Gastrocnemius medialis (tissue), 4 donors: ENCODE measurements around the gene RBFOX2. TPM values are rescaled to one million over a fixed set of nuclear protein-coding genes. Genes with fewer than 3 reads are reported as not detected.
A peak's percentile ranks its signal among the peaks of the same experiment; 100 is the strongest.

Experiments used
- ATAC-seq, 2 donors: fragments of 150-250 bp; one replicate each; pipeline ENCODE4 v1.9.1; 2016
- DNase-seq, 2 donors: peaks; one replicate each; pipeline ENCODE4 v3.0.0-alpha.2; 2019
- H3K27ac ChIP-seq, 4 donors: fragments of 200-600 bp; sonication (generic); 1 replicate in 1 of 4; 2 replicates in 3 of 4; pipeline ENCODE4 v1.5.1; 2016 to 2018; ENCODE audit warnings: mild to moderate bottlenecking in 2 of 4, moderate library complexity in 1 of 4
- H3K27me3 ChIP-seq, 3 donors: fragments of 200-600 bp; sonication (generic) in 2 of 3; 1 replicate in 1 of 3; 2 replicates in 2 of 3; pipeline versions ENCODE4 v1.5.1 to v1.6.0; 2016 to 2019; ENCODE audit warnings: mild to moderate bottlenecking in 1 of 3, moderate library complexity in 1 of 3
- H3K36me3 ChIP-seq, 2 donors: fragments of 200-600 bp; sonication (generic) in 1 of 2; one replicate each; pipeline ENCODE4 v1.5.1; 2017 to 2018
- H3K4me1 ChIP-seq, 2 donors: fragments of 200-600 bp; sonication (generic) in 1 of 2; one replicate each; pipeline ENCODE4 v1.5.1; 2016 to 2017; ENCODE audit warnings: mild to moderate bottlenecking in 2 of 2
- H3K4me3 ChIP-seq, 4 donors: fragments of 200-600 bp; sonication (generic) in 3 of 4; 1 replicate in 1 of 4; 2 replicates in 3 of 4; pipeline ENCODE4 v1.5.1; 2016 to 2019; ENCODE audit warnings: mild to moderate bottlenecking in 2 of 4
- H3K9me3 ChIP-seq, 3 donors: fragments of 200-600 bp; sonication (generic) in 2 of 3; 1 replicate in 1 of 3; 2 replicates in 2 of 3; pipeline ENCODE4 v1.5.1; 2016 to 2019
- POLR2A ChIP-seq, 2 donors: fragments of 450-650 bp; IDR thresholded peaks; one replicate each; pipeline ENCODE4 v1.6.1; 2017; ENCODE audit warnings: antibody characterized with exemption in 2 of 2, mild to moderate bottlenecking in 2 of 2, moderate library complexity in 2 of 2
- in situ Hi-C, 4 donors: fragments of 200-750 bp; cut with MboI; loops; one replicate each; pipeline versions ENCODE4 v1.15.0 to v1.8.0; 2017; ENCODE audit warnings: low sequenced_read_pairs in 4 of 4
- intact Hi-C: fragments of 100-400 bp; cut with DNase I; formaldehyde crosslinking; loops from one replicate; pipeline ENCODE4 v1.15.1; 2023; ENCODE audit warnings: low total_unique reads
- total RNA-seq, 4 donors: library from RNA; depleted of rRNA; stranded (reverse); fragments of >200 nt; gene quantifications; one replicate each; pipeline versions ENCODE4 v1.1.0 to v1.2.3, GENCODE V29; 2016
- TF ChIP-seq, protein P1 (sequence below), 5 experiments: fragments of 450-650 bp in 3 of 5; fragments of 200-600 bp in 2 of 5; sonication (generic) in 2 of 5; IDR thresholded peaks in 4 of 5; conservative IDR thresholded peaks in 1 of 5; 1 replicate in 4 of 5; 2 replicates in 1 of 5; pipeline ENCODE4 v1.5.1; 2016 to 2019; ENCODE audit warnings: antibody characterized with exemption in 5 of 5, mild to moderate bottlenecking in 3 of 5, moderate library complexity in 3 of 5

The RBFOX2 gene
- total RNA-seq, 4 donors from 2014 or later, result 26.0 to 32.1 (median 28.6) TPM

DNA sequence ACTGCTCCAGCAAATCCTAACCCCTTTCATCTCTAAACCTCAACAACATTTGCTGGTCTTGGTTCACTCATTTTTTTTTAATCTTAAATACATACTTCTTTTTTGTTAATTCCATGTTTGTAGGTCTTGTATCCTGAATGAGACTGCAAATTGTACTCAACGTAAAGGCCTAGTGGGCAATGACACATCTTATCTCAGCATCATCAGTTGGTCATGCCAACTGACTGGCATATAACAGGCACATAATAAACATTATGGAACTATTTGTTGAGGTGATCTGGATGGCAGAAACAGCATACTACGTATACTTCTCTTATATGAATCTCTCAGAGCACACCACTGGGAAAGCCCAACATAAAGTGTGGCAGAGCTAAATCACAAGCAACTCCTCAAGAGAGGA, 116.7 kb downstream of the RBFOX2 start:
- DNase-seq (no peak), ATAC-seq (no peak)
- H3K4me1 ChIP-seq, result peaks cover 61 to 68% of the 10 kb centered on the region in 2 donors
- intact Hi-C loops, result no loop called here
- TF ChIP-seq POLR2A (IDR thresholded peaks at IDR 0.05), result no peak
- TF ChIP-seq, protein P1, sequence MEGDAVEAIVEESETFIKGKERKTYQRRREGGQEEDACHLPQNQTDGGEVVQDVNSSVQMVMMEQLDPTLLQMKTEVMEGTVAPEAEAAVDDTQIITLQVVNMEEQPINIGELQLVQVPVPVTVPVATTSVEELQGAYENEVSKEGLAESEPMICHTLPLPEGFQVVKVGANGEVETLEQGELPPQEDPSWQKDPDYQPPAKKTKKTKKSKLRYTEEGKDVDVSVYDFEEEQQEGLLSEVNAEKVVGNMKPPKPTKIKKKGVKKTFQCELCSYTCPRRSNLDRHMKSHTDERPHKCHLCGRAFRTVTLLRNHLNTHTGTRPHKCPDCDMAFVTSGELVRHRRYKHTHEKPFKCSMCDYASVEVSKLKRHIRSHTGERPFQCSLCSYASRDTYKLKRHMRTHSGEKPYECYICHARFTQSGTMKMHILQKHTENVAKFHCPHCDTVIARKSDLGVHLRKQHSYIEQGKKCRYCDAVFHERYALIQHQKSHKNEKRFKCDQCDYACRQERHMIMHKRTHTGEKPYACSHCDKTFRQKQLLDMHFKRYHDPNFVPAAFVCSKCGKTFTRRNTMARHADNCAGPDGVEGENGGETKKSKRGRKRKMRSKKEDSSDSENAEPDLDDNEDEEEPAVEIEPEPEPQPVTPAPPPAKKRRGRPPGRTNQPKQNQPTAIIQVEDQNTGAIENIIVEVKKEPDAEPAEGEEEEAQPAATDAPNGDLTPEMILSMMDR (IDR thresholded peaks at IDR 0.05 in 4 of 5, conservative IDR thresholded peaks at IDR 0.05 in 1 of 5), result no peak
- no peaks in the 10 kb centered on the region for H3K36me3 ChIP-seq
- H3K27me3 ChIP-seq, result no peaks in the 10 kb centered on the region
- in situ Hi-C loops, result loop anchor here in 3 of 4 donors (25.0 kb wide), 2 partner anchors 150 to 275 kb away; partner anchors contain the start of gene APOL6 (in 1 of the 3)
- no peak overlapping the region for H3K4me3 ChIP-seq
- H3K27ac ChIP-seq, result peak overlapping the region; percentile 84 to 91 (median 88)
- no peaks in the 10 kb centered on the region for H3K9me3 ChIP-seq

DNA sequence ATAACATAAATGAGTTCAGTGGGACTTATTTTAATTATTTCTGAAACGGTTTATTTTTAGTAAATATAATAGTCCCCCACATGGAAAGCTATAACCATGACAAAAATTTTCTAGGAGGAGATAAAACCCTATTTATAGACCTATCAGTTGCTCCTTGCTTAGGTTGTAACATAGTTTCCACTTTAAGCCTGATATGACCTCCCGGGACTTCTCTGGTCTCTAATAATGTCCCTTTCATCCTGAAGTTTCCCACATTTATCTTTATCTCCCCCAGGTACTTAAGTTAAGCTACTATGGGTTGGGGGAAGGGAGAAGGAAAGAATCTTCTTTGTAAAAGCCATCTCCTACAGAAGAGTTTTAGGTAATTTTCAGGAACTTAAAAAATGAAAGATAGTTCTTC, 117.7 kb downstream of the RBFOX2 start:
- in situ Hi-C loops (loop anchor here in 3 of 4 donors (25.0 kb wide), 2 partner anchors 149 to 274 kb away; partner anchors contain the start of gene APOL6 (in 1 of the 3)), intact Hi-C loops (no loop called here)
- Histone ChIP-seq H3K4me1 (peaks cover 59 to 68% of the 10 kb centered on the region in 2 donors), H3K9me3 (no peaks in the 10 kb centered on the region), H3K36me3 (no peaks in the 10 kb centered on the region), H3K4me3 (no peak overlapping the region), H3K27me3 (no peaks in the 10 kb centered on the region), H3K27ac (peak overlapping the region; percentile 84 to 91 (median 88))
- no peak for DNase-seq
- ATAC-seq, result no peak
- TF ChIP-seq, protein P1 (IDR thresholded peaks at IDR 0.05 in 4 of 5, conservative IDR thresholded peaks at IDR 0.05 in 1 of 5), result no peak
- no peak for TF ChIP-seq POLR2A (IDR thresholded peaks at IDR 0.05)

DNA sequence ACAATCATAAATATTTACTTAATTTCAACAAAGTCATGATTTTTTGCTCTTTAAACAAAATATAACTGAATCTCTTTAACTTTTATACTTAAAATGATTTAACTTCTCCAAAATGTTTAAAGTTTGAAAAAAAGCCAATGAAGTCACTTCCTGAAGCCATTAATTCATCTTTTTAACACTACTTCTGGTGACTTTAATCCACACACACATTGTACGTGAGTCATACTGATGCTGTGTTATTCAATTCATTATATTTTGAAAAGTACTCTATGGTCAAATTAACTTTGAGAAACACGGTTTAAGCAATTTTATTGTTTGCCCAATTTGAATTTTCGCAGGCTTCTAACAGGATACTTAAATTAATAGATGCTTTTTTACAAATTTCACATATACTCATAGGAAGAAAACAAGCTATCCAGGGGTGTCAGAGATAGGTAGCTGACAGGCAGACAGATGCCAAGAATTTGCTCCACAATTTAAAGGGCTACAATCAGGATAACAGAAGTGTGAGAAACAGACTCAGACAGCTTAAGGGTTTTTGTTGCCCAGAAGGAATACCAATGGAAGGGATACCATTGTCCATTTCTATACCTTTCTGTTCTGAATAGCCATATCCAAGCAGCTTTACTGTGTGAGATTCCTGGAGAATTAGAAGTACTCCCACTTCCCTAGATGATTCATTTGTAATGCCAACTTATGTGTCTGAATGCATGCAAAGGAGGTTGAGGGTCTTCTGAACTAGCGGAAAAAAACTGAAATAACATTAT, 118.4 kb downstream of the RBFOX2 start:
- no peak overlapping the region for H3K4me3 ChIP-seq
- TF ChIP-seq, protein P1 (IDR thresholded peaks at IDR 0.05 in 4 of 5, conservative IDR thresholded peaks at IDR 0.05 in 1 of 5), result no peak
- TF ChIP-seq POLR2A (IDR thresholded peaks at IDR 0.05), result no peak
- H3K4me1 ChIP-seq, result peaks cover 59 to 68% of the 10 kb centered on the region in 2 donors
- no peaks in the 10 kb centered on the region for H3K27me3 ChIP-seq
- DNase-seq (no peak), ATAC-seq (no peak)
- no peaks in the 10 kb centered on the region for H3K36me3 ChIP-seq
- in situ Hi-C loops (loop anchor here in 3 of 4 donors (25.0 kb wide), 2 partner anchors 148 to 273 kb away; partner anchors contain the start of gene APOL6 (in 1 of the 3)), intact Hi-C loops (no loop called here)
- H3K9me3 ChIP-seq, result no peaks in the 10 kb centered on the region
- H3K27ac ChIP-seq, result peak overlapping the region; percentile 84 to 91 (median 88)

DNA sequence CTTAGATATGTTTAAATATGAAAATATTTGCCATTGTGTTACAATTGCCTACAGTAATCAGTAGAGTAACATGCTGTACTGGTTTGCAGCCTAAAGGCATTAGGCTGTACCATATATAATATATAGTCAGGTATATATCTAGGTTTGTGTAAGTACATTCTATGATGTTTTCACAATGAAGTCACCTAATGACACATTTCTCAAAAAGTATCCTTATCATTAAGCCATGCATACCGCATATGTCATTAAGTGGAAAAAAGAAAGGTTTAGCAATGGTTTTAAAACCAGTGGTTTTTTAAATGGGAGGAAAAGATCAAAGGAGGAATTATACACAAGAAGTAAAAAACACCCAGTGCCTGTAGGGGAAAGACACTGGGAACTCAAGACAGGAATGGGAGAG, 122.7 kb downstream of the RBFOX2 start:
- TF ChIP-seq, protein P1 (IDR thresholded peaks at IDR 0.05 in 4 of 5, conservative IDR thresholded peaks at IDR 0.05 in 1 of 5), result no peak
- no peak for TF ChIP-seq POLR2A (IDR thresholded peaks at IDR 0.05)
- Histone ChIP-seq H3K27ac (peak overlapping the region; percentile 71 to 80 (median 78)), H3K36me3 (no peaks in the 10 kb centered on the region), H3K4me1 (peaks cover 48 to 50% of the 10 kb centered on the region in 2 donors), H3K4me3 (no peak overlapping the region), H3K27me3 (no peaks in the 10 kb centered on the region), H3K9me3 (no peaks in the 10 kb centered on the region)
- ATAC-seq, result no peak
- in situ Hi-C loops (loop anchor here in 3 of 4 donors (25.0 kb wide), 2 partner anchors 144 to 269 kb away; partner anchors contain the start of gene APOL6 (in 1 of the 3)), intact Hi-C loops (no loop called here)
- DNase-seq, result no peak
